Thyroid gland (tissue), 4 donors: ENCODE data around the gene RHEX.

ENCODE experiments used
- POLR2A ChIP-seq, 2 donors: fragments of 450-650 bp; IDR thresholded peaks; one replicate each; pipeline ENCODE4 v1.6.1; 2017; ENCODE audit warnings: antibody characterized with exemption in 2 of 2, mild to moderate bottlenecking in 2 of 2, moderate library complexity in 1 of 2
- TF ChIP-seq, protein P1 (sequence below), 6 experiments: fragments of 200-600 bp in 3 of 6; fragments of 450-650 bp in 3 of 6; sonication (generic) in 3 of 6; IDR thresholded peaks; one replicate each; pipeline ENCODE4 v1.5.1; 2016 to 2019; ENCODE audit warnings: antibody characterized with exemption in 6 of 6, mild to moderate bottlenecking in 2 of 6, inconsistent platforms in 1 of 6, moderate library complexity in 1 of 6

GRCh38 chr1:206100226-206100815, 47.3 kb downstream of the RHEX start:
- TF ChIP-seq, protein P1, sequence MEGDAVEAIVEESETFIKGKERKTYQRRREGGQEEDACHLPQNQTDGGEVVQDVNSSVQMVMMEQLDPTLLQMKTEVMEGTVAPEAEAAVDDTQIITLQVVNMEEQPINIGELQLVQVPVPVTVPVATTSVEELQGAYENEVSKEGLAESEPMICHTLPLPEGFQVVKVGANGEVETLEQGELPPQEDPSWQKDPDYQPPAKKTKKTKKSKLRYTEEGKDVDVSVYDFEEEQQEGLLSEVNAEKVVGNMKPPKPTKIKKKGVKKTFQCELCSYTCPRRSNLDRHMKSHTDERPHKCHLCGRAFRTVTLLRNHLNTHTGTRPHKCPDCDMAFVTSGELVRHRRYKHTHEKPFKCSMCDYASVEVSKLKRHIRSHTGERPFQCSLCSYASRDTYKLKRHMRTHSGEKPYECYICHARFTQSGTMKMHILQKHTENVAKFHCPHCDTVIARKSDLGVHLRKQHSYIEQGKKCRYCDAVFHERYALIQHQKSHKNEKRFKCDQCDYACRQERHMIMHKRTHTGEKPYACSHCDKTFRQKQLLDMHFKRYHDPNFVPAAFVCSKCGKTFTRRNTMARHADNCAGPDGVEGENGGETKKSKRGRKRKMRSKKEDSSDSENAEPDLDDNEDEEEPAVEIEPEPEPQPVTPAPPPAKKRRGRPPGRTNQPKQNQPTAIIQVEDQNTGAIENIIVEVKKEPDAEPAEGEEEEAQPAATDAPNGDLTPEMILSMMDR (IDR thresholded peaks at IDR 0.05): no peak
- no peak for TF ChIP-seq POLR2A (IDR thresholded peaks at IDR 0.05)
